HFFc6 (cell line): ENCODE data around the gene PODXL2. TPM values are rescaled to one million over a fixed set of nuclear protein-coding genes. Genes with fewer than 3 reads are reported as not detected.

Experiments used
- DNase-seq: peaks from one replicate; pipeline ENCODE4 v3.0.0-alpha.2; 2018
- H3K27ac Mint-ChIP-seq: 2 replicates; pipeline ENCODE4 v1.8.0; 2020; ENCODE audit warnings: mild to moderate bottlenecking, mixed read lengths
- H3K27me3 Mint-ChIP-seq: 2 replicates; pipeline ENCODE4 v1.8.0; 2021; ENCODE audit warnings: mild to moderate bottlenecking, moderate library complexity, mixed read lengths; ENCODE audit not compliant: insufficient read depth
- H3K36me3 Mint-ChIP-seq: 2 replicates; pipeline ENCODE4 v1.8.0; 2021; ENCODE audit warnings: low read depth, mixed read lengths
- H3K4me1 Mint-ChIP-seq: 2 replicates; pipeline ENCODE4 v1.8.0; 2020; ENCODE audit warnings: low read depth, mixed read lengths
- H3K4me3 Mint-ChIP-seq: 2 replicates; pipeline ENCODE4 v1.8.0; 2020; ENCODE audit warnings: mild to moderate bottlenecking, moderate library complexity, mixed read lengths
- H3K9me3 Mint-ChIP-seq: 2 replicates; pipeline ENCODE4 v1.8.0; 2020; ENCODE audit warnings: mild to moderate bottlenecking, mixed read lengths
- total RNA-seq, 6 experiments: library from RNA; stranded (reverse); fragmentation: NEBNext Ultra II Directional; extraction: Animal tissue kit (Norgen Biotek cat#: 25700); gene quantifications; 2 replicates in 1 of 6; 3 replicates in 5 of 6; pipeline ENCODE4 v1.2.3, GENCODE V29; 2021
- TF ChIP-seq, protein P1 (sequence below): fragments of 200-600 bp; sonication (generic); IDR thresholded peaks from 2 replicates; pipeline ENCODE4 v1.5.0; 2021; ENCODE audit warnings: antibody characterized with exemption, mild to moderate bottlenecking

Gene PODXL2
- total RNA-seq, 6 experiments from 2014 or later: 0.09 TPM; not detected in 5

DNA sequence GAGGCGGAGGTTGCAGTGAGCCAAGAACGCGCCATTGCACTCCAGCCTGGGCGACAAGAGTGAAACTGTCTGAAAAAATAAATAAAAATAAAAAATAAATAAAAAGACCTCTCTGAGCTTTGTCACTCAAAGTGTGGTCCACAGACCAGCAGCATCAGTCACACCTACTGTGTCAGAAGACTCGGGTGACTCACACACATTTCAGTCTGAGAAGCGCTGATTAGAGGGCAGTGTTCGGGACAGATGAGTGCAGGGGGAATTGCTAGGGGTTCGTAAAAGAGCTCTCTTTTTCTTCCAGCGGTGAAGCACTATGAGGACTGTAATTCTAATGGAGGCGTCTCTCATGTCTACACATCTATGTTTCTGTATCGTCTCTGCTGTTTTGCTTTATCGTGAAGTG lies 5.7 kb downstream of the PODXL2 start:
- Mint-ChIP-seq H3K27me3 (peaks cover 31% of the 10 kb centered on the region), H3K4me1 (peaks cover 19% of the 10 kb centered on the region), H3K27ac (no peak overlapping the region), H3K9me3 (no peaks in the 10 kb centered on the region), H3K36me3 (no peaks in the 10 kb centered on the region), H3K4me3 (no peak overlapping the region)
- TF ChIP-seq, protein P1, sequence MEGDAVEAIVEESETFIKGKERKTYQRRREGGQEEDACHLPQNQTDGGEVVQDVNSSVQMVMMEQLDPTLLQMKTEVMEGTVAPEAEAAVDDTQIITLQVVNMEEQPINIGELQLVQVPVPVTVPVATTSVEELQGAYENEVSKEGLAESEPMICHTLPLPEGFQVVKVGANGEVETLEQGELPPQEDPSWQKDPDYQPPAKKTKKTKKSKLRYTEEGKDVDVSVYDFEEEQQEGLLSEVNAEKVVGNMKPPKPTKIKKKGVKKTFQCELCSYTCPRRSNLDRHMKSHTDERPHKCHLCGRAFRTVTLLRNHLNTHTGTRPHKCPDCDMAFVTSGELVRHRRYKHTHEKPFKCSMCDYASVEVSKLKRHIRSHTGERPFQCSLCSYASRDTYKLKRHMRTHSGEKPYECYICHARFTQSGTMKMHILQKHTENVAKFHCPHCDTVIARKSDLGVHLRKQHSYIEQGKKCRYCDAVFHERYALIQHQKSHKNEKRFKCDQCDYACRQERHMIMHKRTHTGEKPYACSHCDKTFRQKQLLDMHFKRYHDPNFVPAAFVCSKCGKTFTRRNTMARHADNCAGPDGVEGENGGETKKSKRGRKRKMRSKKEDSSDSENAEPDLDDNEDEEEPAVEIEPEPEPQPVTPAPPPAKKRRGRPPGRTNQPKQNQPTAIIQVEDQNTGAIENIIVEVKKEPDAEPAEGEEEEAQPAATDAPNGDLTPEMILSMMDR: no peak
- DNase-seq: no peak

DNA sequence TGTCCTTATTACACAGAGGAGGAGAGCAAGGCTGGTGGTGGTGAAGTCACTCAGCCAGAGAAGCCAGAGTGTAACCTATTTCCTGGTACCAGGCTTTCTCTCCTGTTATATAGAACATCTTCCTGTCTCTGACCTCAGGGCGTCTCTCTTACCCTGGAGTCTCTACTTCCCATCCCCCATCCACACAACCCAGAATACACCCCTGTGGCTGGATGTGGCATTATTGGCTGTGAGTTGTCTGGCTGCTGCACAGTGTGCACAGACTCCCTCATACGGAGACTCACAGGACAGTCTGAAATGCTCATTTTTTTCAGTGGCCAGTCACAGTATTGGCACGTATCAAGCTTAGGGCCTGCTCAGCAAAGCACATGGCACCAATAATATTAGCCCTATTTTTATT lies 8.6 kb downstream of the PODXL2 start:
- TF ChIP-seq, protein P1: no peak; the same call in 1 of the 2 replicates
- H3K9me3 Mint-ChIP-seq: no peaks in the 10 kb centered on the region
- no peak overlapping the region for H3K4me3 Mint-ChIP-seq
- H3K4me1 Mint-ChIP-seq: peaks cover 24% of the 10 kb centered on the region
- H3K36me3 Mint-ChIP-seq: no peaks in the 10 kb centered on the region
- H3K27ac Mint-ChIP-seq: no peak overlapping the region
- DNase-seq: no peak
- peaks cover 8% of the 10 kb centered on the region for H3K27me3 Mint-ChIP-seq

DNA sequence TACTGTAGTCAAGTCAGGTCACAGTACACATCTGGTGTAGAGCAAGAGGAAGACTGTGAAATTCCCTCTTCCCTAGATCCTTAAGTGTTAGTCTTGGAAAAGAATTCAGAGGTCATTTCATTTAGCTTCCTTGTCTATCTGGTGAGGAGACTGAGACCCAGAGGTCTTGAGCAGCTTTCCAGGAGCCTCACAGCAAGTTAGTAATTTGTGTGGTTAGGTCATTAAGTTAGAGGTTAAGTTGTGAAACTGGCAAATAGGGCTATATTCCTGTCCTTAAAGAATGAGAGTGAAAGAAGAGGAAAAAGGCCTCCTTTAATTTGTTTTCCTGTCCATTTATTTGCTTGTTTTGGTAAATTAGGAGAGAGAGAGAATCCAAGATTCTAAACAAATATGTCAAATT lies 9.0 kb downstream of the PODXL2 start:
- H3K36me3 Mint-ChIP-seq: no peaks in the 10 kb centered on the region
- no peak for DNase-seq
- no peak overlapping the region for H3K4me3 Mint-ChIP-seq
- TF ChIP-seq, protein P1: no peak
- peaks cover 24% of the 10 kb centered on the region for H3K4me1 Mint-ChIP-seq
- no peaks in the 10 kb centered on the region for H3K9me3 Mint-ChIP-seq
- peaks cover 7% of the 10 kb centered on the region for H3K27me3 Mint-ChIP-seq
- no peak overlapping the region for H3K27ac Mint-ChIP-seq

DNA sequence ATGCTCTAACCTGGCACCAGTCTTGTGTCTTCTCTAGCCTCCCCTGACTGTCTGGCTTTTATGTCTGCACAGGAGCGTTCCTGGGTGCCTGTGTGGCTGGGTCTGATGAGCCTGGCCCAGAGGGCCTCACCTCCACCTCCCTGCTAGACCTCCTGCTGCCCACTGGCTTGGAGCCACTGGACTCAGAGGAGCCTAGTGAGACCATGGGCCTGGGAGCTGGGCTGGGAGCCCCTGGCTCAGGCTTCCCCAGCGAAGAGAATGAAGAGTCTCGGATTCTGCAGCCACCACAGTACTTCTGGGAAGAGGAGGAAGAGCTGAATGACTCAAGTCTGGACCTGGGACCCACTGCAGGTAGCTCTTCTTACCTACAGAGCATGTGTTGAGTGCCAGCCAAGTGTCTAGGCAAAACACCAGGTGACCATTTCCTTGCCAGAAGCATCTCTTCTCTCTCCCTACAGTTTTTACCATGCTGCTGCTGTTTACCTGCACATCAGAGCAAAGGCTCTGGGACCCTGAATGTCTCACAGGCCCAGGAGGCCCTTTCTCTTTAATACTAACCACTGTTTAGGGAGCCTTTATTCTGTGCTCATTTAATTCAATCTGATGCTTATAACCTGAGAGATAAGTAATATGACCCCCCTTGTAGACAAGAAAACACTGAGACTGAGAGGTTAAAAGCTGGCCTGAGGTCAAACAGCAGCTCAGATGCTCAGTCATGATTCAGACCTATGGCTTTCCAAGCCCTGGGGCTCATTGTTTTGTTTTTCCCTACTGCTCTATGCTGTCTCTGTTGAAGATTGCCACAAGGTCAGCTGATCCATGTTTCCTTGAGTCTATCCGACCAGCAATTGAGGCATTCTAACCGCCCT lies 10.4 kb downstream of the PODXL2 start:
- Mint-ChIP-seq H3K36me3 (no peaks in the 10 kb centered on the region), H3K4me1 (peaks cover 24% of the 10 kb centered on the region), H3K27ac (no peak overlapping the region), H3K4me3 (no peak overlapping the region), H3K9me3 (no peaks in the 10 kb centered on the region), H3K27me3 (peaks cover 14% of the 10 kb centered on the region)
- TF ChIP-seq, protein P1: no peak
- DNase-seq: peak; percentile 69

DNA sequence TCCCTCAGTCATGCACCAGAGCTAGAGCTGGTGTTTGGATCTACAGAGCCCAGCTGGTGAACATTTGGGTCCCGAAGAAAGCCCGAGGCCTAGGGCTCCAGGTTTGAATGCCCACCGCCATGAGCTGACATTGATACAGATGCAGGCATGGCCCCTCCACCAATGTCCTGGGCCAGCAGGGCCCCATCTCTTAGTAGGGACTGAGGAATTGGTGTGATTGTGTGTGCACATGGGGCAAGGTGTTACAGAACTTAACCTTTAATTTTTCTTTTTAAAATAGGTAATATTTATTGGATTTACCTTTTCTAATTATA lies 11.0 kb downstream of the PODXL2 start:
- Mint-ChIP-seq H3K4me1 (peaks cover 24% of the 10 kb centered on the region), H3K9me3 (no peaks in the 10 kb centered on the region), H3K36me3 (no peaks in the 10 kb centered on the region), H3K27me3 (peaks cover 17% of the 10 kb centered on the region), H3K4me3 (no peak overlapping the region), H3K27ac (no peak overlapping the region)
- TF ChIP-seq, protein P1: no peak
- no peak for DNase-seq
